GM12872 (cell line): ENCODE measurements around the gene BCAT1.

Experiments used
- TF ChIP-seq, protein P1 (sequence below): IDR thresholded peaks from 3 replicates; pipeline ENCODE4 v1.5.1; 2011; ENCODE audit warnings: low read depth, mild to moderate bottlenecking, low read length, moderate library complexity; ENCODE audit not compliant: insufficient read depth

Gene BCAT1

DNA sequence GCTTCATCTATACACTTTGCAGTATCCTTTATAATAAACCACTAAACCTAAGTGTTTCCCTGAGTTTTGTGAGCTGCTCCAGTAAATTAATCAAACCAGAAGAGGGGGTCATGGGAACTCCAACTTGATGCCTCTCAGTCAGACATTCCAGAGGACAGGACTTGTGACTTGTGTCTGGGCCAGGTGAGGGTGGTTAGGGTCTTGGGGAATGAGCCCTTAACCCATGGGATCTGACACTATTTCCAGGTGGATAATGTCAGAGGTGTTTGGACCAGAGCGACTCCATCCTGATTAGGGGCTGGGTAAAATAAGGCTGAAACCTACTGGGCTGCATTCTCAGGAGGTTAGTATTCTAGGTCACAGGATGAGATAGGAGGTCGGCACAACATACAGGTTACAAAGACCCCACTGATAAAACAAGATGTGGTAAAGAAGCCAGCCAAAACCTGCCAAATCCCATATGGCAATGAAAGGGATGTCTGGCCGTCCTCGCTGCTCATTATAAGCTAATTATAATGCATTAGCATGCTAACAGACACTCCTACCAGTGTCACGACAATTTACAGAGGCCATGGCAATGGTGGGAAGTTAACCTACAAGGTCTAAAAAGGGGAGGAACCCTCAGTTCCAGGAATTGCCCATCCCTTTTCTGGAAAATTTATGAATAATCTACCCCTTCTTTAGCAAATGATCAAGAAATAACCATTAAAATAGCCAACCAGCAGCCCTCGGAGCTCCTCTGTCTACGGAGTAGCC is 58.7 kb downstream of the BCAT1 start:
- TF ChIP-seq, protein P1, sequence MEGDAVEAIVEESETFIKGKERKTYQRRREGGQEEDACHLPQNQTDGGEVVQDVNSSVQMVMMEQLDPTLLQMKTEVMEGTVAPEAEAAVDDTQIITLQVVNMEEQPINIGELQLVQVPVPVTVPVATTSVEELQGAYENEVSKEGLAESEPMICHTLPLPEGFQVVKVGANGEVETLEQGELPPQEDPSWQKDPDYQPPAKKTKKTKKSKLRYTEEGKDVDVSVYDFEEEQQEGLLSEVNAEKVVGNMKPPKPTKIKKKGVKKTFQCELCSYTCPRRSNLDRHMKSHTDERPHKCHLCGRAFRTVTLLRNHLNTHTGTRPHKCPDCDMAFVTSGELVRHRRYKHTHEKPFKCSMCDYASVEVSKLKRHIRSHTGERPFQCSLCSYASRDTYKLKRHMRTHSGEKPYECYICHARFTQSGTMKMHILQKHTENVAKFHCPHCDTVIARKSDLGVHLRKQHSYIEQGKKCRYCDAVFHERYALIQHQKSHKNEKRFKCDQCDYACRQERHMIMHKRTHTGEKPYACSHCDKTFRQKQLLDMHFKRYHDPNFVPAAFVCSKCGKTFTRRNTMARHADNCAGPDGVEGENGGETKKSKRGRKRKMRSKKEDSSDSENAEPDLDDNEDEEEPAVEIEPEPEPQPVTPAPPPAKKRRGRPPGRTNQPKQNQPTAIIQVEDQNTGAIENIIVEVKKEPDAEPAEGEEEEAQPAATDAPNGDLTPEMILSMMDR, result no peak

DNA sequence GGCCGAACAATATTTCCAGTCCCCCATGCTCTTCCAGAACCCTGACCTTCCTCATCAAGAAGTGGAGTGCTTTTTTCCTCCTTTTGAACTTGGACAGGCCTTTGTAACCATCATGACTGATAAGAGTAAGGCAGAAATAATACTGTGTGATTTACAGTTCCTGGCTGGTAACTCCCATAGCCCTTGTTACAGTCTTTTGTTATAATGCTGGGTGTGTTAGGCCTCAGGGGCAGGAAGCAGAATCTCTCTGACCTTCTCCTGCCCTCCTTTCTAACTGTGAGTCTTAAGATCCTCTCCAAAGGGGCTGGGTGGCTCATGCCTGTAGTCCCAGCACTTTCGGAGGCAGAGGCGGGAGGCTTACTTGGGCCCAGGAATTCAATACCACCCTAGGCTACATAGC is 59.5 kb downstream of the BCAT1 start:
- TF ChIP-seq, protein P1, result no peak

DNA sequence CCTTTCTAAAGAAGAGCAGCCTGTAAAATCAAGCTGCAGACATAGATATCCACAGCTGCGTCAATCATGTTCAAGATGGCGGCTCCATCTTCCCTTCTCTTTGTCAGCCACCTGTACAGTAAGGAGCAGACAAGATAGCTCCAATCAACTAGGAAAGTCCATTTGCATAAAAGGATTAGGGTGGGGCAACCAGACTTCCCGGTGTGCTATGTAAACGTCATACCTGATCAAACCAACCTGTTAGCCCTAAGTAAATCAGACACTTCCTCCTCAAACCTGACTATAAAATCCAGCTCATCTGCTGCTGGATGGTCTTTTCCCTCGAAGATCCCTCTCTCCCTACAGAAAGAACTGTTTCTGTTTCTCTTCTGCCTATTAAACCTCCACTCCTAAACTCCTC is 60.1 kb downstream of the BCAT1 start:
- TF ChIP-seq, protein P1, result no peak

DNA sequence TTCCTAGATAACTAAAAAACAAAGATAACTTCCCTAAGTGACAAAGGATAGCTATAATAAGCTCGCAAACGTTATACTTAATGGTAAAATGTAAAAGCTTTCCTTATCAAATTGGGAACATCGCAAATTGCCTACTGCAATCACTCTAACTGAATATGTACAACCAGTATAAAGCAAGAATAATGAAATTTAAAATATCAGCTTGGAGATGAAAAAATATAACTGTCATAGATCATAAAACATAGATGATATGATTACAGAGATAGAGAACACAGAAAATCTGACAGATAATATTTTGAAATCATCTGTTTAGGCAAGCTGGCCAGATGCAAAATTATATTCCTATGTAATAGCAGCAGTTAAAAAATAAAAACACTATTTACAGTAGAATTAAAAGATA is 64.0 kb downstream of the BCAT1 start:
- TF ChIP-seq, protein P1, result no peak

DNA sequence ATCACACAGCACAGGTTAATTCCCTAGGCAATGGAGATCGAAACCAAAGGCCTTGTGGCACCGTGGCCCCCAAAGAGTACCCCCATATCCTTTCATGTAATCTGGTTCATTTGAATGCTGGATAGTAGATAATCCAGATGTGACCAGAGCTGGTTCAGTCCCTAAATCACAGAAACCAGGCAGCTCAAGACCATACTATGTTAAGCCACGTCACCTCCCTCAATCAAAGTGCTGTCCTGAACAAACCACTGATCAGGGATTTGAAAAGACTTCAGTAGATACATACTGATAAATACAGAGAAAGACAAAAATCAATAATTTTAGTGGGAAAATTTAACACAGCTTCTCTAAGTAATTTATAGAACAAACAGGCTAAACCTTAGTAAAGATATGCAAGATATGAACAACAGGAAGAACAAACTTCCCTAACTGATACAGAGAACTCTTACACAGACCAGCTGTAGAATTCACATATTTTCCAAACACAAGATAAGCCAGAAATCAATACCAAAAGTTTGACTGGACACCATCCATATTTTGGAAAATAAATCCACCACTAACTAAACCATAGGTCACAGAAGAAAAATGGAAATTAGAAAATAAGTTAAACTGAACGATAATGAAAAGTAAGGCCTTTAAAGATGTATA is 67.1 kb downstream of the BCAT1 start:
- TF ChIP-seq, protein P1, result no peak

DNA sequence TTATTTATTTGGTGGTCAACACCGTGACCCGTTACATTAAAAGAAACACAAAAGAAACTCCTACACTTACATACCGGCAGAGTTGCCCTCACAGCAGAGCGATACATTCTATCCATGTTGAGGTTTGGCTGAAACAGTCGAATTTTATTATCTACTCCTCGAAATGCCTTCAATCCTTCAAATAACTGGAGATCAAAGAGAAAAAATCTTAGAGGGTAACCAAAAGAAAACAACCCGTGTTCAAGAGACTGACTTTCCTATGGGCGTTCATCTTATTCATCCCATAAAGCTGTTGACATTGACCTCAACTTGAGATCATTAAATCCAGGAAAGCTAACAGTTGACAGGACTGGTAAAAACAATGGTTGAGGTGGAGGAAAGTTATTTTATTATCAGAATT is 67.7 kb downstream of the BCAT1 start:
- TF ChIP-seq, protein P1, result no peak

DNA sequence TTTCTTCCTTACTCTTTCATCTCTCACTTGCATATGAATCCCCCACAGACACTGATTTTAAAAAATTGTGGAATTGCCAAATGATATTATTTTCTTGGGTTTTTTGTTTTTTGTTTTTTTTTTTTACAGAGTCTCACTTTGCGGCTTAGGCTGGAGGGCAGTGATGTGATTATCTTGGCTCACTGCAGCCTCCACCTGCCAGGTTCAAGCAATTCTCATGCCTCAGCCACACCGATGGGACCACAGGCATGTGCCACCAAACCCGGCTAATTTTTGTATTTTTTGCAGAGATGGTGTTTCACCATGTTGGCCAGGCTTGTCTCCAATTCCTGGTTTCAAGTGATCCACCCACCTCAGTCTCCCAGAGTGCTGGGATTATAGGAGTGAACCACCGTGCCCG is 68.2 kb downstream of the BCAT1 start:
- TF ChIP-seq, protein P1, result no peak
